H1 (cell line): ENCODE measurements around the gene NGEF. TPM values are rescaled to one million over a fixed set of nuclear protein-coding genes. Genes with fewer than 3 reads are reported as not detected.

Experiments used
- CTCF ChIA-PET: fragments of 300-600 bp; sonication (Branson Sonifier 250); formaldehyde crosslinking; loops from one replicate; lab custom pipeline; 2021; ENCODE audit not compliant: partially characterized antibody; lab: Charles Lee
- POLR2A ChIA-PET: fragments of 300-600 bp; sonication (Branson Sonifier 250); formaldehyde crosslinking; loops from one replicate; lab custom pipeline; 2021; ENCODE audit warnings: inconsistent platforms; ENCODE audit not compliant: partially characterized antibody; lab: Charles Lee
- DNase-seq, 2 experiments: peaks; one replicate each; pipeline versions ENCODE4 v3.0.0 to v3.0.0-alpha.2; 2010 to 2022; ENCODE audit warnings: low spot score in 2 of 2, low read depth in 1 of 2, mixed read lengths in 1 of 2
- FAIRE-seq: peaks from 2 replicates; lab custom pipeline; 2011; peaks lifted over from hg19 to GRCh38; lab: Jason Lieb, UNC
- H2AFZ ChIP-seq: 2 replicates; pipeline ENCODE4 v1.8.1; 2012; ENCODE audit warnings: low read length, inconsistent platforms
- H2AK5ac ChIP-seq: 2 replicates; pipeline ENCODE4 v1.6.1; 2013; ENCODE audit warnings: low read depth, low read length
- H2BK120ac ChIP-seq: replicated peaks from 2 replicates; pipeline ENCODE3; 2013; ENCODE audit warnings: low read depth, low read length, inconsistent platforms
- H2BK12ac ChIP-seq: 2 replicates; pipeline ENCODE4 v1.6.1; 2013; ENCODE audit warnings: low read depth, low read length
- H2BK15ac ChIP-seq: 2 replicates; pipeline ENCODE4 v1.6.1; 2013; ENCODE audit warnings: low read length
- H2BK20ac ChIP-seq: 2 replicates; pipeline ENCODE4 v1.6.1; 2013; ENCODE audit warnings: low read length
- H2BK5ac ChIP-seq: 2 replicates; pipeline ENCODE4 v1.6.1; 2013; ENCODE audit warnings: low read depth, low read length
- H3K14ac ChIP-seq: 2 replicates; pipeline ENCODE4 v1.6.1; 2013; ENCODE audit warnings: inconsistent platforms; ENCODE audit not compliant: insufficient read length
- H3K18ac ChIP-seq: 2 replicates; pipeline ENCODE4 v1.6.1; 2013; ENCODE audit warnings: low read length; ENCODE audit errors: extremely low read depth
- H3K23ac ChIP-seq: 2 replicates; pipeline ENCODE4 v1.6.1; 2013; ENCODE audit warnings: inconsistent platforms; ENCODE audit not compliant: insufficient read length
- H3K23me2 ChIP-seq: 2 replicates; pipeline ENCODE4 v1.6.1; 2013; ENCODE audit warnings: low read depth, low read length
- H3K27ac ChIP-seq: 2 replicates; pipeline ENCODE4 v1.6.1; 2011; ENCODE audit warnings: low read depth, low read length, inconsistent platforms
- H3K27me3 ChIP-seq, 4 experiments: replicated peaks in 1 of 4; 1 replicate in 1 of 4; 2 replicates in 3 of 4; pipeline versions ENCODE4 v1.6.1 to v1.8.1; 2011 to 2013; ENCODE audit warnings: low read length in 3 of 4, mild to moderate bottlenecking in 3 of 4, inconsistent platforms in 2 of 4, mixed read lengths in 2 of 4, moderate library complexity in 1 of 4; ENCODE audit not compliant: control insufficient read depth in 3 of 4, insufficient read depth in 3 of 4; ENCODE audit errors: extremely low read depth in 1 of 4
- H3K36me3 ChIP-seq, 4 experiments: 2 replicates each; pipeline versions ENCODE4 v1.6.1 to v1.8.1; 2011 to 2013; ENCODE audit warnings: mild to moderate bottlenecking in 4 of 4, low read length in 3 of 4, moderate library complexity in 2 of 4, control low read depth in 1 of 4, inconsistent platforms in 1 of 4; ENCODE audit not compliant: insufficient read depth in 4 of 4, control insufficient read depth in 2 of 4
- H3K4ac ChIP-seq: replicated peaks from 2 replicates; pipeline ENCODE3; 2013; ENCODE audit warnings: low read length, low read depth, mixed read lengths, inconsistent platforms; ENCODE audit not compliant: insufficient read length
- H3K4me1 ChIP-seq, 4 experiments: replicated peaks in 1 of 4; 1 replicate in 1 of 4; 2 replicates in 3 of 4; pipeline versions ENCODE4 v1.6.1 to v1.8.1; 2011 to 2013; ENCODE audit warnings: low read length in 3 of 4, inconsistent platforms in 2 of 4, mixed read lengths in 1 of 4; ENCODE audit not compliant: insufficient read depth in 4 of 4, control insufficient read depth in 3 of 4
- H3K4me2 ChIP-seq, 2 experiments: 2 replicates each; pipeline versions ENCODE4 v1.6.1 to v1.8.1; 2011 to 2013; ENCODE audit warnings: low read depth in 2 of 2, low read length in 2 of 2, control low read depth in 1 of 2, inconsistent platforms in 1 of 2, mild to moderate bottlenecking in 1 of 2; ENCODE audit not compliant: insufficient read depth in 1 of 2
- H3K4me3 ChIP-seq, 4 experiments: fragments of 200-600, 300-600 bp in 1 of 4; sonication (generic), shearing (Covaris generic), sonication (Bioruptor Twin) in 1 of 4; 2 replicates each; pipeline versions ENCODE4 v1.5.1 to v1.8.1; 2011 to 2016; ENCODE audit warnings: low read length in 4 of 4, low read depth in 3 of 4, control low read depth in 2 of 4, inconsistent platforms in 2 of 4, mild to moderate bottlenecking in 2 of 4, mixed read lengths in 1 of 4, moderate library complexity in 1 of 4; ENCODE audit not compliant: insufficient read depth in 2 of 4; ENCODE audit errors: extremely low read depth in 1 of 4
- H3K56ac ChIP-seq: replicated peaks from 2 replicates; pipeline ENCODE3; 2013; ENCODE audit warnings: low read depth, mild to moderate bottlenecking, mixed read lengths, low read length, inconsistent platforms; ENCODE audit not compliant: insufficient read length
- H3K79me1 ChIP-seq: 2 replicates; pipeline ENCODE4 v1.6.1; 2013; ENCODE audit warnings: low read depth, low read length, control low read depth
- H3K79me2 ChIP-seq, 2 experiments: 2 replicates each; pipeline versions ENCODE4 v1.6.1 to v1.8.1; 2012 to 2013; ENCODE audit warnings: low read length in 2 of 2, mild to moderate bottlenecking in 2 of 2, inconsistent platforms in 1 of 2; ENCODE audit not compliant: insufficient read depth in 2 of 2, control insufficient read depth in 1 of 2
- H3K9ac ChIP-seq, 4 experiments: replicated peaks in 1 of 4; 1 replicate in 1 of 4; 2 replicates in 3 of 4; pipeline versions ENCODE4 v1.6.1 to v1.8.1; 2011 to 2013; ENCODE audit warnings: low read depth in 3 of 4, low read length in 3 of 4, control low read depth in 2 of 4, mild to moderate bottlenecking in 2 of 4, moderate library complexity in 2 of 4, inconsistent platforms in 1 of 4; ENCODE audit errors: extremely low read depth in 1 of 4
- H3K9me3 ChIP-seq, 2 experiments: 2 replicates each; pipeline versions ENCODE4 v1.6.1 to v1.8.1; 2012 to 2013; ENCODE audit warnings: mild to moderate bottlenecking in 2 of 2, moderate library complexity in 2 of 2, control low read depth in 1 of 2, inconsistent platforms in 1 of 2, low read depth in 1 of 2, low read length in 1 of 2, mixed read lengths in 1 of 2; ENCODE audit not compliant: insufficient read depth in 2 of 2
- H4K20me1 ChIP-seq, 2 experiments: replicated peaks in 1 of 2; 2 replicates each; pipeline versions ENCODE3 to v1.8.1; 2011 to 2013; ENCODE audit warnings: inconsistent platforms in 2 of 2, low read length in 2 of 2, mild to moderate bottlenecking in 1 of 2; ENCODE audit not compliant: insufficient read depth in 2 of 2, control insufficient read depth in 1 of 2
- H4K5ac ChIP-seq: 2 replicates; pipeline ENCODE4 v1.6.1; 2013; ENCODE audit warnings: low read length, low read depth, mixed read lengths, inconsistent platforms; ENCODE audit not compliant: insufficient read length
- H4K8ac ChIP-seq: 2 replicates; pipeline ENCODE4 v1.8.0; 2013; ENCODE audit warnings: mild to moderate bottlenecking, moderate library complexity, low read length, inconsistent platforms; ENCODE audit not compliant: insufficient read depth; ENCODE audit errors: extremely low read depth
- H4K91ac ChIP-seq: replicated peaks from 2 replicates; pipeline ENCODE3; 2013; ENCODE audit warnings: low read length, mixed read lengths, inconsistent platforms; ENCODE audit not compliant: insufficient read length
- CTBP2 ChIP-seq: IDR thresholded peaks from 2 replicates; pipeline ENCODE4 v1.7.0; 2011; ENCODE audit warnings: borderline replicate concordance, mild to moderate bottlenecking, moderate library complexity, mixed read lengths, low read length; ENCODE audit not compliant: insufficient read depth, insufficient read length
- CTCF ChIP-seq, 3 experiments: IDR thresholded peaks; 1 replicate in 2 of 3; 2 replicates in 1 of 3; pipeline versions ENCODE4 v1.5.1 to v1.6.1; 2011; ENCODE audit warnings: low read length in 3 of 3, mild to moderate bottlenecking in 3 of 3, inconsistent platforms in 2 of 3, low read depth in 1 of 3, moderate library complexity in 1 of 3; ENCODE audit not compliant: insufficient read depth in 1 of 3; ENCODE audit errors: control extremely low read depth in 1 of 3
- FOSL1 ChIP-seq: IDR thresholded peaks from 2 replicates; pipeline ENCODE4 v1.6.1; 2011; ENCODE audit warnings: mild to moderate bottlenecking, low read depth, low read length, moderate library complexity; ENCODE audit not compliant: insufficient read depth
- GABPA ChIP-seq: IDR thresholded peaks from 2 replicates; pipeline ENCODE4 v1.6.1; 2011; ENCODE audit warnings: mild to moderate bottlenecking, low read length, moderate library complexity, borderline replicate concordance; ENCODE audit not compliant: insufficient read depth
- RAD21 ChIP-seq, 2 experiments: IDR thresholded peaks in 1 of 2; conservative IDR thresholded peaks in 1 of 2; 2 replicates each; pipeline ENCODE4 v1.6.1; 2011; ENCODE audit warnings: low read depth in 2 of 2, low read length in 2 of 2, improper control_type of control experiment in 1 of 2, inconsistent platforms in 1 of 2, mild to moderate bottlenecking in 1 of 2, moderate library complexity in 1 of 2
- RXRA ChIP-seq: IDR thresholded peaks from 2 replicates; pipeline ENCODE4 v1.6.1; 2011; ENCODE audit warnings: low read depth, mild to moderate bottlenecking, low read length, moderate library complexity; ENCODE audit not compliant: insufficient read depth
- SIX5 ChIP-seq: IDR thresholded peaks from 2 replicates; pipeline ENCODE4 v1.6.1; 2011; ENCODE audit warnings: mild to moderate bottlenecking, low read depth, low read length
- SRF ChIP-seq: IDR thresholded peaks from 2 replicates; pipeline ENCODE4 v1.6.1; 2011; ENCODE audit warnings: mild to moderate bottlenecking, low read depth, low read length, moderate library complexity
- SUZ12 ChIP-seq: fragments of 200-600 bp; sonication (generic); IDR thresholded peaks from 2 replicates; pipeline ENCODE4 v1.6.1; 2012; ENCODE audit warnings: mild to moderate bottlenecking, inconsistent platforms, low read length, moderate library complexity, mixed read lengths
- WGBS, 2 experiments: shearing (Covaris generic) in 1 of 2; methylation state at CpG; one replicate each; pipeline versions ENCODE4 v1.1.6 to v1.1.7; 2013 to 2015; ENCODE audit warnings: low lambda C conversion rate in 2 of 2, mixed read lengths in 2 of 2, inconsistent platforms in 1 of 2, low coverage in 1 of 2, missing lambda C conversion rate in 1 of 2; ENCODE audit not compliant: insufficient replicate concordance in 2 of 2, insufficient coverage in 1 of 2, insufficient read length in 1 of 2; ENCODE audit errors: extremely low coverage in 1 of 2, missing lambda C conversion rate in 1 of 2; 5-methylcytosine and 5-hydroxymethylcytosine counted together
- polyA plus RNA-seq, 7 experiments: library from polyadenylated mRNA; depleted of rRNA in 3 of 7; stranded (reverse) in 5 of 7; unstranded in 2 of 7; fragments of >200 nt in 5 of 7; fragments of 200-250 nt in 2 of 7; gene quantifications; 1 replicate in 5 of 7; 2 replicates in 1 of 7; 4 replicates in 1 of 7; pipeline versions ENCODE4 v1.2.1 to v1.2.3, GENCODE V29; 2011 to 2013; ENCODE audit warnings: missing spikeins in 2 of 7, mixed read lengths in 2 of 7
- total RNA-seq: library from RNA; stranded (reverse); fragmentation: NEBNext Ultra II Directional; extraction: Animal tissue kit (Norgen Biotek cat#: 25700); gene quantifications from 2 replicates; pipeline ENCODE4 v1.2.1, GENCODE V29; 2021

The NGEF gene
- total and polyA plus RNA-seq, 2 of the 8 experiments (the other 6 are each of a cell fraction or from before 2014, with no cell fraction given): 2.7 to 3.2 TPM

- CTCF ChIA-PET: interaction anchor here (0.7 to 1.3 kb wide), 3 partner anchors 10 to 104 kb away, joined by 3 to 4 read pairs (median 3); no protein-coding TSS in a partner anchor
- no peak for FAIRE-seq
- TF ChIP-seq SIX5: no peak
- no peak for TF ChIP-seq SRF
- TF ChIP-seq RAD21 (IDR thresholded peaks at IDR 0.05 in 1 of 2, conservative IDR thresholded peaks at IDR 0.05 in 1 of 2; ENCODE audit: low read depth in 2 of 2, low read length in 2 of 2): no peak
- TF ChIP-seq GABPA: no peak
- TF ChIP-seq SUZ12: no peak
- no peak for TF ChIP-seq CTBP2
- TF ChIP-seq FOSL1: no peak
- no peak for TF ChIP-seq CTCF (IDR thresholded peaks at IDR 0.05; ENCODE audit: control extremely low read depth in 1 of 3, insufficient read depth in 1 of 3, low read depth in 1 of 3, low read length in 3 of 3)
- TF ChIP-seq RXRA: no peak
Observed at GRCh38 chr2:232973011-232973735, 39.9 kb downstream of the NGEF start.

More at GRCh38 chr2:232973011-232973735, 39.9 kb downstream of the NGEF start:
- WGBS, 2 experiments: 95% methylated on average over 10 of the region's 10 CpGs; no CpG with 5 or more reads in 1 of the 2 experiments
- Histone ChIP-seq H3K36me3 (no peaks in the 10 kb centered on the region), H3K79me2 (no peaks in the 10 kb centered on the region), H2BK5ac (no peak overlapping the region), H3K79me1 (no peaks in the 10 kb centered on the region), H3K9me3 (no peaks in the 10 kb centered on the region), H4K5ac (no peak overlapping the region), H2BK20ac (no peak overlapping the region), H3K23ac (no peak overlapping the region), H3K4me2 (no peak overlapping the region), H2BK12ac (no peak overlapping the region; the same call in 1 of the 2 replicates), H4K20me1 (no peaks in the 10 kb centered on the region), H3K27ac (no peak overlapping the region), H2AK5ac (no peak overlapping the region), H3K56ac (no peak overlapping the region), H3K18ac (no peak overlapping the region), H3K9ac (no peak overlapping the region), H4K91ac (no peak overlapping the region), H3K14ac (no peak overlapping the region), H2BK15ac (no peak overlapping the region), H4K8ac (no peak overlapping the region), H3K4ac (no peak overlapping the region), H2AFZ (no peak overlapping the region), H2BK120ac (no peak overlapping the region), H3K4me3 (no peak overlapping the region), H3K4me1 (no peaks in the 10 kb centered on the region; a peak in 1 of 7 replicates), H3K23me2 (no peaks in the 10 kb centered on the region), H3K27me3 (no peaks in the 10 kb centered on the region)
- POLR2A ChIA-PET: no interaction called here
- no peak for DNase-seq
